ENCODE data around the gene NIPBL. TPM values are rescaled to one million over a fixed set of nuclear protein-coding genes. Genes with fewer than 3 reads are reported as not detected.
"Not testable (repeated sequence)": the region's sequence is repeated elsewhere in the genome, so short reads cannot be mapped to it uniquely, and the experiment has no call there.

NIPBL gene
- total RNA-seq, 1 donor: 41.8 TPM

- no peak for TF ChIP-seq CTCF (IDR thresholded peaks at IDR 0.05; ENCODE audit: insufficient read depth, low read length)
- no peak overlapping the region for H3K4me3 ChIP-seq (ENCODE audit: low read depth, low read length)
- no peak for DNase-seq (ENCODE audit: low read depth)
These were observed 14.7 kb downstream of the NIPBL start for GRCh38 chr5:36891266-36891665.

- H3K4me3 ChIP-seq (ENCODE audit: low read depth, low read length); DNase-seq (ENCODE audit: low read depth): not testable (repeated sequence)
These were observed 15.7 kb downstream of the NIPBL start for GRCh38 chr5:36892085-36892830.

- no peak overlapping the region for H3K4me3 ChIP-seq (ENCODE audit: low read depth, low read length)
- no peak for TF ChIP-seq CTCF (IDR thresholded peaks at IDR 0.05; ENCODE audit: insufficient read depth, low read length)
- no peak for DNase-seq (ENCODE audit: low read depth)
These were observed 18.4 kb downstream of the NIPBL start for GRCh38 chr5:36894954-36895353.

- no peak for DNase-seq (ENCODE audit: low read depth)
- no peak for TF ChIP-seq CTCF (IDR thresholded peaks at IDR 0.05; ENCODE audit: insufficient read depth, low read length)
- no peak overlapping the region for H3K4me3 ChIP-seq (ENCODE audit: low read depth, low read length)
These were observed 19.9 kb downstream of the NIPBL start for GRCh38 chr5:36896476-36896875.

- peak; percentile 53 for DNase-seq (ENCODE audit: low read depth)
- no peak for TF ChIP-seq CTCF (IDR thresholded peaks at IDR 0.05; ENCODE audit: insufficient read depth, low read length)
- no peak overlapping the region for H3K4me3 ChIP-seq (ENCODE audit: low read depth, low read length)
These were observed 21.0 kb downstream of the NIPBL start for GRCh38 chr5:36897616-36898015.

- H3K4me3 ChIP-seq (ENCODE audit: low read depth, low read length): no peak overlapping the region
- TF ChIP-seq CTCF (IDR thresholded peaks at IDR 0.05; ENCODE audit: insufficient read depth, low read length): no peak
- no peak for DNase-seq (ENCODE audit: low read depth)
These were observed 23.3 kb downstream of the NIPBL start for GRCh38 chr5:36899860-36900259.

- H3K4me3 ChIP-seq (ENCODE audit: low read depth, low read length): no peak overlapping the region
These were observed 23.7 kb downstream of the NIPBL start for GRCh38 chr5:36900283-36900682.

GRCh38 chr5:36901077-36901476 is 24.5 kb downstream of the NIPBL start:
- H3K4me3 ChIP-seq (ENCODE audit: low read depth, low read length); DNase-seq (ENCODE audit: low read depth): not testable (repeated sequence)

More at GRCh38 chr5:36900283-36900682, 23.7 kb downstream of the NIPBL start:
- no peak for TF ChIP-seq CTCF (IDR thresholded peaks at IDR 0.05; ENCODE audit: insufficient read depth, low read length)
- DNase-seq (ENCODE audit: low read depth): no peak
